ENCODE results near the gene GHR. TPM values are rescaled to one million over a fixed set of nuclear protein-coding genes. Genes with fewer than 3 reads are reported as not detected.

GHR gene
- total RNA-seq, 1 donor, result 5.4 TPM

DNA sequence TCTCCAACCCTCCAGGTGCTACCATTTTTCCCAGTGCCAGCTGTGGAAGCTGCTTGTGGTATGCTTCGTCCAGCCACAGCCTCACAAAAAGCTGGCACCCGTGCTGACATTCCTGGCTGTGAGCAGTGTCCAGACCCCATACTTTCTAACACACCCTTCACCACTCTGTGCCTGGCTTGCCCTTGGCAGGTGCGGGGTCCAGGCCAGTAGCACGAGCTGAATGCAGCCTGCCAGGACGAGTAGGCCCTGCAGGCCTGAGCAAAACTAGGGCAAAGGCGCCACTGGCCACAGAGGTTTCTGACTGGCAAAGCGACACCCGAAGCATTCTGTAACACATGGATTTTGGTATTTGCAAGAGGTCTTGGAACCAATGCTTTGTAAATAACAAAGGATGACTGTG, 26.0 kb upstream of the GHR start:
- H3K79me2 ChIP-seq (ENCODE audit: insufficient read depth, low read length), result no peaks in the 10 kb centered on the region
- H4K20me1 ChIP-seq (ENCODE audit: insufficient read depth, low read length), result no peaks in the 10 kb centered on the region
- no peak for DNase-seq (ENCODE audit: insufficient read length, low spot score, missing footprints)
- no peak overlapping the region for H3K4me2 ChIP-seq (ENCODE audit: insufficient read depth, low read length)
- H3K27ac ChIP-seq (ENCODE audit: low read depth, low read length), result no peak overlapping the region
- H3K27me3 ChIP-seq (ENCODE audit: insufficient read depth, low read length), result no peaks in the 10 kb centered on the region
- no peak overlapping the region for H3K4me3 ChIP-seq (ENCODE audit: insufficient read depth, low read length)
- no peaks in the 10 kb centered on the region for H3K9me3 ChIP-seq (ENCODE audit: low read depth, low read length)
- TF ChIP-seq, protein P1, sequence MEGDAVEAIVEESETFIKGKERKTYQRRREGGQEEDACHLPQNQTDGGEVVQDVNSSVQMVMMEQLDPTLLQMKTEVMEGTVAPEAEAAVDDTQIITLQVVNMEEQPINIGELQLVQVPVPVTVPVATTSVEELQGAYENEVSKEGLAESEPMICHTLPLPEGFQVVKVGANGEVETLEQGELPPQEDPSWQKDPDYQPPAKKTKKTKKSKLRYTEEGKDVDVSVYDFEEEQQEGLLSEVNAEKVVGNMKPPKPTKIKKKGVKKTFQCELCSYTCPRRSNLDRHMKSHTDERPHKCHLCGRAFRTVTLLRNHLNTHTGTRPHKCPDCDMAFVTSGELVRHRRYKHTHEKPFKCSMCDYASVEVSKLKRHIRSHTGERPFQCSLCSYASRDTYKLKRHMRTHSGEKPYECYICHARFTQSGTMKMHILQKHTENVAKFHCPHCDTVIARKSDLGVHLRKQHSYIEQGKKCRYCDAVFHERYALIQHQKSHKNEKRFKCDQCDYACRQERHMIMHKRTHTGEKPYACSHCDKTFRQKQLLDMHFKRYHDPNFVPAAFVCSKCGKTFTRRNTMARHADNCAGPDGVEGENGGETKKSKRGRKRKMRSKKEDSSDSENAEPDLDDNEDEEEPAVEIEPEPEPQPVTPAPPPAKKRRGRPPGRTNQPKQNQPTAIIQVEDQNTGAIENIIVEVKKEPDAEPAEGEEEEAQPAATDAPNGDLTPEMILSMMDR (IDR thresholded peaks at IDR 0.05; ENCODE audit: extremely low read depth, low read depth, low read length), result no peak
- no peaks in the 10 kb centered on the region for H3K36me3 ChIP-seq (ENCODE audit: insufficient read depth, low read length)
- no peaks in the 10 kb centered on the region for H3K4me1 ChIP-seq (ENCODE audit: insufficient read depth, low read length)
- no peak overlapping the region for H2AFZ ChIP-seq (ENCODE audit: low read length)

DNA sequence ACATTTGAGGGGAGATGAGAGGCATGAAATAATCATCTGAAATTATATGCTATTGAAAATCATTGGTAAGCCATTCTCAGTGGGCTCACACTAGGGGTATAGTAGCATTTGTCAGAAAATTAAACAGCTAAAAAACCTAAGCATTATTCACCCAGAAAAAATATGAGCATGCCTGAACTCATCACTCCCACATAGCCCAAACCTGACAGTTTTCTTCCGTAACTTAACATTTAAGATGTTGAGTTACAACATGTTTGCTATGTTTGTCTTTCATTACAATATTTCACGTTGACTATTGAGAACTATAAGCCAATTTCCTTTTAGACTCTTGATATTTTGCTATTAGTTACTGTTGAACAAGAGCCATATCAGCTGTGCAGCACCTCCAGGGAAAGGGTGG, 23.5 kb upstream of the GHR start:
- H3K36me3 ChIP-seq (ENCODE audit: insufficient read depth, low read length), result no peaks in the 10 kb centered on the region
- no peak overlapping the region for H3K4me3 ChIP-seq (ENCODE audit: insufficient read depth, low read length)
- no peaks in the 10 kb centered on the region for H4K20me1 ChIP-seq (ENCODE audit: insufficient read depth, low read length)
- H3K4me2 ChIP-seq (ENCODE audit: insufficient read depth, low read length), result no peak overlapping the region
- H3K9me3 ChIP-seq (ENCODE audit: low read depth, low read length), result no peaks in the 10 kb centered on the region
- H3K27ac ChIP-seq (ENCODE audit: low read depth, low read length), result no peak overlapping the region
- H2AFZ ChIP-seq (ENCODE audit: low read length), result no peak overlapping the region
- H3K79me2 ChIP-seq (ENCODE audit: insufficient read depth, low read length), result no peaks in the 10 kb centered on the region
- DNase-seq (ENCODE audit: insufficient read length, low spot score, missing footprints), result no peak
- TF ChIP-seq, protein P1 (IDR thresholded peaks at IDR 0.05; ENCODE audit: extremely low read depth, low read depth, low read length), result no peak
- H3K4me1 ChIP-seq (ENCODE audit: insufficient read depth, low read length), result no peaks in the 10 kb centered on the region
- H3K27me3 ChIP-seq (ENCODE audit: insufficient read depth, low read length), result no peaks in the 10 kb centered on the region

DNA sequence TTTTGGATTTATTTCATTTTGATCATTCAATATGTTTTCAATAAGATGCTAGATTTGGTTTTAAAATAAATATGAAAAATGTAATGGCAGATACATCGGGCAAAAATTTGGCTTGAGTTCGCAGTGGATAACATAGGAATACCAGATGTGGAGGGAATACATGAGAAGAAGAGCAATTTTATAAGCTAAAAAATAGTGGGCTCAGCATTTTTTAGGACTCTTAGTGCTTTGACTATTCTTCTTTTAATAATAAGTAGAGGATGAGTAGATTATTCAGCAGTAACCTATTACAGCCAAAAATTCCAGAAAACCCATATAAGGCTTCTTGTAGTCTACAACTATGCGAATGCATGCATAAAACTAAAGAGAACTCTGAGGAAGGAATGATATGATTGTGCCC, 22.8 kb upstream of the GHR start:
- Histone ChIP-seq H3K27me3 (ENCODE audit: insufficient read depth, low read length) (no peaks in the 10 kb centered on the region), H3K79me2 (ENCODE audit: insufficient read depth, low read length) (no peaks in the 10 kb centered on the region), H3K4me3 (ENCODE audit: insufficient read depth, low read length) (no peak overlapping the region), H3K27ac (ENCODE audit: low read depth, low read length) (no peak overlapping the region), H3K9me3 (ENCODE audit: low read depth, low read length) (no peaks in the 10 kb centered on the region), H2AFZ (ENCODE audit: low read length) (no peak overlapping the region), H3K4me1 (ENCODE audit: insufficient read depth, low read length) (no peaks in the 10 kb centered on the region), H3K4me2 (ENCODE audit: insufficient read depth, low read length) (no peak overlapping the region), H3K36me3 (ENCODE audit: insufficient read depth, low read length) (no peaks in the 10 kb centered on the region), H4K20me1 (ENCODE audit: insufficient read depth, low read length) (no peaks in the 10 kb centered on the region)
- TF ChIP-seq, protein P1 (IDR thresholded peaks at IDR 0.05; ENCODE audit: extremely low read depth, low read depth, low read length), result no peak
- no peak for DNase-seq (ENCODE audit: insufficient read length, low spot score, missing footprints)

DNA sequence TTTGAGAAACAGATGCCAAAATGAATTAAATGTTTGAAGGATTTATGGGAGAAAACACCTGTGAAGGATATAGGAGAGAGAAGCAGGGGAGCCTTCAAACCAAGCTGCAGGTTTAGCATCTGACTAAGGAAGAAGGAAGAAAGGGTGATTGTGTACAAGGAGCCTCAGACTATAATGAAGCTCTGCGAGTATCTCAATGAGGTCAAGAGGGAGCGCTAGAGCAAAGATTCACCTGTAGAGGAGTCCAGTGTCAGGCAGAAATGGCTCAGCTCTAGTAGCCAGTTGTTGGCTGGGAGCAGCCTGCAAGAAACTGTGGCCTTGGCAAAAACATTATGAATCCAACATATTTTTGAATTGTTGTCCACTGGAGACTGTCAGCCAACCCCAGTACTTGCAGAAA, 20.0 kb upstream of the GHR start:
- Histone ChIP-seq H3K27me3 (ENCODE audit: insufficient read depth, low read length) (no peaks in the 10 kb centered on the region), H3K4me1 (ENCODE audit: insufficient read depth, low read length) (no peaks in the 10 kb centered on the region), H3K4me3 (ENCODE audit: insufficient read depth, low read length) (no peak overlapping the region), H3K9me3 (ENCODE audit: low read depth, low read length) (no peaks in the 10 kb centered on the region), H3K36me3 (ENCODE audit: insufficient read depth, low read length) (no peaks in the 10 kb centered on the region), H2AFZ (ENCODE audit: low read length) (no peak overlapping the region), H3K27ac (ENCODE audit: low read depth, low read length) (no peak overlapping the region), H3K79me2 (ENCODE audit: insufficient read depth, low read length) (no peaks in the 10 kb centered on the region), H3K4me2 (ENCODE audit: insufficient read depth, low read length) (no peak overlapping the region), H4K20me1 (ENCODE audit: insufficient read depth, low read length) (no peaks in the 10 kb centered on the region)
- TF ChIP-seq, protein P1 (IDR thresholded peaks at IDR 0.05; ENCODE audit: extremely low read depth, low read depth, low read length), result no peak
- DNase-seq (ENCODE audit: insufficient read length, low spot score, missing footprints), result no peak

Data from osteoblast (primary cell).